GM10266 (cell line): Measurements from ENCODE around the gene MAMDC4.

Experiments
- DNase-seq: peaks from one replicate; pipeline ENCODE4 v3.0.0; 2012; ENCODE audit errors: extremely low spot score
- CTCF ChIP-seq: IDR thresholded peaks from 2 replicates; pipeline ENCODE4 v1.5.1; 2012; ENCODE audit warnings: mild to moderate bottlenecking, low read depth; ENCODE audit not compliant: control insufficient read depth, insufficient read depth; ENCODE audit errors: missing control alignments

Gene MAMDC4

GRCh38 chr9:136898483-136899100 lies 46.4 kb downstream of the MAMDC4 start:
- DNase-seq: no peak
- TF ChIP-seq CTCF: no peak

GRCh38 chr9:136899196-136899595 lies 47.0 kb downstream of the MAMDC4 start:
- peak; percentile 64 for DNase-seq
- peak; percentile 31 for TF ChIP-seq CTCF

- no peak for DNase-seq
- TF ChIP-seq CTCF: no peak
Observed at GRCh38 chr9:136900556-136900955, 48.4 kb downstream of the MAMDC4 start.

- no peak for TF ChIP-seq CTCF
Observed at GRCh38 chr9:136900988-136901515, 48.9 kb downstream of the MAMDC4 start.

GRCh38 chr9:136901516-136902258 lies 49.5 kb downstream of the MAMDC4 start:
- no peak for TF ChIP-seq CTCF
- DNase-seq: peak; percentile 87

More at GRCh38 chr9:136900988-136901515, 48.9 kb downstream of the MAMDC4 start:
- DNase-seq: no peak

- no peak for TF ChIP-seq CTCF
- peak; percentile 94 for DNase-seq
Observed at GRCh38 chr9:136902259-136902821, 50.2 kb downstream of the MAMDC4 start.
